Erythroblast (primary cell): ENCODE results near the gene ZBTB7C.

Experiments used
- DNase-seq, 2 experiments: peaks; one replicate each; lab custom pipeline; 2025; lab: John Stamatoyannopoulos, UW
- GATA1 ChIP-seq: IDR thresholded peaks from 2 replicates; pipeline ENCODE4 v1.6.1; 2011; ENCODE audit warnings: low read depth, mild to moderate bottlenecking, control low read depth, low read length, moderate library complexity
- POLR2A ChIP-seq: IDR thresholded peaks from 2 replicates; pipeline ENCODE4 v1.6.1; 2011; ENCODE audit warnings: mild to moderate bottlenecking, low read length

Gene ZBTB7C

GRCh38 chr18:48110797-48111196 is 298.4 kb downstream of the ZBTB7C start:
- no peak for DNase-seq
- no peak for TF ChIP-seq POLR2A
- no peak for TF ChIP-seq GATA1

- no peak for DNase-seq
- TF ChIP-seq GATA1 (no peak), POLR2A (no peak)
These were observed 299.2 kb downstream of the ZBTB7C start for GRCh38 chr18:48109961-48110493.

GRCh38 chr18:48108136-48108535 is 301.0 kb downstream of the ZBTB7C start:
- TF ChIP-seq GATA1: no peak
- DNase-seq: no peak

GRCh38 chr18:48106976-48107781 is 302.0 kb downstream of the ZBTB7C start:
- no peak for DNase-seq
- TF ChIP-seq POLR2A (no peak), GATA1 (no peak)

- no peak for TF ChIP-seq POLR2A
- DNase-seq: no peak
These were observed 302.7 kb downstream of the ZBTB7C start for GRCh38 chr18:48106498-48106897.

- DNase-seq: peak in 1 of 2 experiments; percentile 10
- no peak for TF ChIP-seq POLR2A
- TF ChIP-seq GATA1: no peak
These were observed 303.9 kb downstream of the ZBTB7C start for GRCh38 chr18:48105317-48105716.

GRCh38 chr18:48104705-48105104 is 304.5 kb downstream of the ZBTB7C start:
- TF ChIP-seq GATA1: no peak
- TF ChIP-seq POLR2A: no peak
- peak in 1 of 2 experiments; percentile 15 for DNase-seq

- no peak for DNase-seq
- TF ChIP-seq POLR2A: no peak
- no peak for TF ChIP-seq GATA1
These were observed 308.5 kb downstream of the ZBTB7C start for GRCh38 chr18:48100651-48101165.

- DNase-seq: no peak
- no peak for TF ChIP-seq GATA1
- TF ChIP-seq POLR2A: no peak
These were observed 309.0 kb downstream of the ZBTB7C start for GRCh38 chr18:48100165-48100575.

GRCh38 chr18:48099481-48100164 is 309.6 kb downstream of the ZBTB7C start:
- no peak for DNase-seq

GRCh38 chr18:48098538-48098937 is 310.6 kb downstream of the ZBTB7C start:
- DNase-seq: peak in 1 of 2 experiments; percentile 9
- TF ChIP-seq POLR2A: no peak

More at GRCh38 chr18:48099481-48100164, 309.6 kb downstream of the ZBTB7C start:
- TF ChIP-seq GATA1: no peak
- TF ChIP-seq POLR2A: no peak

- TF ChIP-seq POLR2A (no peak), GATA1 (no peak)
- no peak for DNase-seq
These were observed 311.2 kb downstream of the ZBTB7C start for GRCh38 chr18:48098007-48098406.

GRCh38 chr18:48095726-48096125 is 313.5 kb downstream of the ZBTB7C start:
- TF ChIP-seq GATA1 (no peak), POLR2A (no peak)
- DNase-seq: no peak

GRCh38 chr18:48093104-48093503 is 316.1 kb downstream of the ZBTB7C start:
- TF ChIP-seq GATA1 (no peak), POLR2A (no peak)
- DNase-seq: no peak

- no peak for DNase-seq
- TF ChIP-seq GATA1 (no peak), POLR2A (no peak)
These were observed 317.2 kb downstream of the ZBTB7C start for GRCh38 chr18:48091869-48092497.
